ENCODE measurements around the gene GDF11. TPM values are rescaled to one million over a fixed set of nuclear protein-coding genes. Genes with fewer than 3 reads are reported as not detected.
A peak's percentile ranks its signal among the peaks of the same experiment; 100 is the strongest.

The GDF11 gene
- total RNA-seq, 2 experiments from 2014 or later: 4.4 to 6.6 TPM

DNA sequence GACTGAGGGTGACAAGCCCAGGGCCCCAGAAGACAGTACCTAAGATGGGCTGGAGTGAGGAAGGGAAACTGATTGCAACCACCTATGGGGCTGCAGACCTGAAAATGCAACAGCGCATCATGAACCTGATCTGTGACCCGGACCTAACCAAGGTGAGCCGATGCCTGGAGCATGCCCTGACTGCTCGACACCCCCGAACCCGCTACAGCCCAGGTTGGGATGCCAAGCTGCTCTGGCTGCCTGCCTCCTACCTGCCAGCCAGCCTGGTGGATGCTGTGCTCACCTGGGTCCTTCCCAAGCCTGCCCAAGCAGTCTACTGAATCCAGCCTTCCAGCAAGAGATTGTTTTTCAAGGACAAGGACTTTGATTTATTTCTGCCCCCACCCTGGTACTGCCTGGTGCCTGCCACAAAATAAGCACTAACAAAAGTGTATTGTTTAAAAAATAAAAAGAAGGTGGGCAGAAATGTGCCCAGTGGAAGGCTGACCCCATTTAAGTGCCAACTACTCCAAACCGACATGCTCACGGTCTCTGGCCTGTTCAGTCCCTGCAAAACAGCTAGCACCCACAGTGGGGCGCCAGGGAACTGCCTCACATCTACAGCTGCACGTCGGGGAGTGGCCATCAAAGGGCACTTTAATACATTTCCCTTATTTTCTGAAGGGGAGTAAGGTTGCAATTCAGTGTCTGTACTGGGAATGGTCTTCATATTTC, 18.5 kb upstream of the GDF11 start:
- Mint-ChIP-seq H3K4me3 (peak overlapping the region; percentile 80), H3K4me1 (ENCODE audit: low read depth) (peaks cover 33% of the 10 kb centered on the region), H3K9me3 (no peaks in the 10 kb centered on the region), H3K27me3 (no peaks in the 10 kb centered on the region), H3K36me3 (ENCODE audit: low read depth) (peaks cover 18% of the 10 kb centered on the region), H3K27ac (peak overlapping the region; percentile 34)
- Histone ChIP-seq H3K4me1 (ENCODE audit: insufficient read depth, low read length) (peaks cover 46% of the 10 kb centered on the region), H3K27me3 (ENCODE audit: control insufficient read depth in 1 of 2, insufficient read depth in 2 of 2, low read length in 2 of 2) (no peaks in the 10 kb centered on the region), H3K36me3 (ENCODE audit: insufficient read depth, low read length) (peaks cover 16% of the 10 kb centered on the region), H3K9me3 (ENCODE audit: control insufficient read depth in 1 of 2, insufficient read depth in 1 of 2, low read length in 2 of 2) (no peaks in the 10 kb centered on the region), H3K4me3 (ENCODE audit: low read length) (no peak overlapping the region), H3K27ac (ENCODE audit: low read depth in 1 of 2, low read length in 2 of 2) (peak overlapping the region in 1 of 2 donors; percentile 1)
- TF ChIP-seq, protein P1, sequence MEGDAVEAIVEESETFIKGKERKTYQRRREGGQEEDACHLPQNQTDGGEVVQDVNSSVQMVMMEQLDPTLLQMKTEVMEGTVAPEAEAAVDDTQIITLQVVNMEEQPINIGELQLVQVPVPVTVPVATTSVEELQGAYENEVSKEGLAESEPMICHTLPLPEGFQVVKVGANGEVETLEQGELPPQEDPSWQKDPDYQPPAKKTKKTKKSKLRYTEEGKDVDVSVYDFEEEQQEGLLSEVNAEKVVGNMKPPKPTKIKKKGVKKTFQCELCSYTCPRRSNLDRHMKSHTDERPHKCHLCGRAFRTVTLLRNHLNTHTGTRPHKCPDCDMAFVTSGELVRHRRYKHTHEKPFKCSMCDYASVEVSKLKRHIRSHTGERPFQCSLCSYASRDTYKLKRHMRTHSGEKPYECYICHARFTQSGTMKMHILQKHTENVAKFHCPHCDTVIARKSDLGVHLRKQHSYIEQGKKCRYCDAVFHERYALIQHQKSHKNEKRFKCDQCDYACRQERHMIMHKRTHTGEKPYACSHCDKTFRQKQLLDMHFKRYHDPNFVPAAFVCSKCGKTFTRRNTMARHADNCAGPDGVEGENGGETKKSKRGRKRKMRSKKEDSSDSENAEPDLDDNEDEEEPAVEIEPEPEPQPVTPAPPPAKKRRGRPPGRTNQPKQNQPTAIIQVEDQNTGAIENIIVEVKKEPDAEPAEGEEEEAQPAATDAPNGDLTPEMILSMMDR (IDR thresholded peaks at IDR 0.05): peak; percentile 66
- peak; percentile 55 to 82 (median 63) for DNase-seq
- ChIA-PET POLR2A (interaction anchor here (0.5 to 2.3 kb wide), 6 partner anchors 9 to 72 kb away, joined by 3 to 19 read pairs (median 4); partner anchors contain the start of gene BLOC1S1), CTCF (interaction anchor here (0.5 to 2.1 kb wide), 10 partner anchors 9 to 376 kb away, joined by 3 to 46 read pairs (median 4); partner anchors contain the start of gene BLOC1S1)
- ATAC-seq (ENCODE audit: poor library complexity): peak; percentile 73
- intact Hi-C loops (cut with DNase I, micrococcal nuclease): loop anchor here in 1 of 2 experiments (1.0 kb wide), 1 partner anchor 14 kb away; no protein-coding TSS in a partner anchor

DNA sequence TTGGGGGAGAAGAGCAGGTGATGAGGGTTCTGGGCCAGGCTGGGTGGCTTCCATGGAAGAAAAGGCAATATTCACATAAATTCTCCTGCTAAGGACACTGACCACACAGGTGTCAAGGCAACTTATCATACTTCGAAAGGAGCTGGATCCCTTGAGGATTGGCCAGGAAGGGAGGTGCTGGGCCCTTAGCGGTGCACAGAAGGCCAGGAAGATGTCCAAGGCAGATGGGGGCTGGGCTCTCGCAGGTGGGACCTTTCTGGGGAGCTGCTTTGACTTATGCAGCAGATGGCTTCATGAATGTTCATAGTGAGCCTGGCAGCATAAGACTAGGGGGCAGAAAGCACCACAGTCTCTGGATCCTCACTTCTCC, 18.0 kb upstream of the GDF11 start:
- POLR2A ChIA-PET: interaction anchor here (0.7 to 2.3 kb wide), 5 partner anchors 9 to 72 kb away, joined by 3 to 19 read pairs (median 4); partner anchors contain the start of gene BLOC1S1
- Histone ChIP-seq H3K4me3 (ENCODE audit: low read length) (no peak overlapping the region), H3K27me3 (ENCODE audit: control insufficient read depth in 1 of 2, insufficient read depth in 2 of 2, low read length in 2 of 2) (no peaks in the 10 kb centered on the region), H3K27ac (ENCODE audit: low read depth in 1 of 2, low read length in 2 of 2) (peak overlapping the region in 1 of 2 donors; percentile 1), H3K36me3 (ENCODE audit: insufficient read depth, low read length) (peaks cover 10% of the 10 kb centered on the region), H3K9me3 (ENCODE audit: control insufficient read depth in 1 of 2, insufficient read depth in 1 of 2, low read length in 2 of 2) (no peaks in the 10 kb centered on the region), H3K4me1 (ENCODE audit: insufficient read depth, low read length) (peaks cover 46% of the 10 kb centered on the region)
- CTCF ChIA-PET: interaction anchor here (0.5 to 2.1 kb wide), 10 partner anchors 8 to 376 kb away, joined by 3 to 46 read pairs (median 4); partner anchors contain the start of gene BLOC1S1
- no peak for DNase-seq
- H3K9me3 Mint-ChIP-seq: no peaks in the 10 kb centered on the region
- peaks cover 18% of the 10 kb centered on the region for H3K36me3 Mint-ChIP-seq (ENCODE audit: low read depth)
- H3K4me3 Mint-ChIP-seq: peak overlapping the region; percentile 80
- intact Hi-C loops (cut with DNase I, micrococcal nuclease): loop anchor here in 1 of 2 experiments (1.0 kb wide), 1 partner anchor 13 kb away; no protein-coding TSS in a partner anchor
- no peaks in the 10 kb centered on the region for H3K27me3 Mint-ChIP-seq
- TF ChIP-seq, protein P1 (IDR thresholded peaks at IDR 0.05): no peak
- peak overlapping the region; percentile 34 for H3K27ac Mint-ChIP-seq
- peaks cover 38% of the 10 kb centered on the region for H3K4me1 Mint-ChIP-seq (ENCODE audit: low read depth)
- ATAC-seq (ENCODE audit: poor library complexity): no peak

DNA sequence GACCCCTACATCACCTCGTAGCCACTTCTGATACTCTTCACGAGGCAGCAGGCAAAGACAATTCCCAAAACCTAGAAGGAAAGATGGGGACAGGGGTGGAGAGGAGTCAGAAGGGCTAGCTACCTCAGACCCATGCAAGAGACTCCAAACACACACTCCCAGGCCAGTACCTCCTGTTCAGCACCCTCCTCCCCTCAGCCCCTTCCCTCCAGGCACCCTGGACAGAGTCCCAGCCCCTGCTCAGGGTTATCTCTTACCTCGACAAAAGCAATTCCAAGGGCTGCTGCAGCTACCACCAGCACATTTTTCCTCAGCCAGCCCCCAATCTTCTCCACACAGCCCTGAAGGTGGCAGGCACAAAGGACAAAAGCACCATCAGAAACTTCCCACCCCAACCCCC, 17.4 kb upstream of the GDF11 start:
- H3K27ac Mint-ChIP-seq: peak overlapping the region; percentile 34

More for the DNA sequence above, 17.4 kb upstream of the GDF11 start:
- Histone ChIP-seq H3K27ac (ENCODE audit: low read depth in 1 of 2, low read length in 2 of 2) (no peak overlapping the region), H3K4me1 (ENCODE audit: insufficient read depth, low read length) (peaks cover 48% of the 10 kb centered on the region), H3K27me3 (ENCODE audit: control insufficient read depth in 1 of 2, insufficient read depth in 2 of 2, low read length in 2 of 2) (no peaks in the 10 kb centered on the region), H3K4me3 (ENCODE audit: low read length) (no peak overlapping the region), H3K36me3 (ENCODE audit: insufficient read depth, low read length) (peaks cover 7% of the 10 kb centered on the region), H3K9me3 (ENCODE audit: control insufficient read depth in 1 of 2, insufficient read depth in 1 of 2, low read length in 2 of 2) (no peaks in the 10 kb centered on the region)
- POLR2A ChIA-PET: interaction anchor here (1.4 kb wide), 1 partner anchor 11 kb away, joined by 3 read pairs; no protein-coding TSS in a partner anchor
- H3K27me3 Mint-ChIP-seq: no peaks in the 10 kb centered on the region
- H3K36me3 Mint-ChIP-seq (ENCODE audit: low read depth): peaks cover 11% of the 10 kb centered on the region
- DNase-seq: no peak
- no peak for ATAC-seq (ENCODE audit: poor library complexity)
- peaks cover 44% of the 10 kb centered on the region for H3K4me1 Mint-ChIP-seq (ENCODE audit: low read depth)
- CTCF ChIA-PET: interaction anchor here (1.1 to 2.1 kb wide), 3 partner anchors 12 to 210 kb away, joined by 4 to 46 read pairs (median 6); no protein-coding TSS in a partner anchor
- no peaks in the 10 kb centered on the region for H3K9me3 Mint-ChIP-seq
- TF ChIP-seq, protein P1 (IDR thresholded peaks at IDR 0.05): no peak
- intact Hi-C loops (cut with DNase I, micrococcal nuclease): no loop called here
- H3K4me3 Mint-ChIP-seq: peak overlapping the region; percentile 66

Measured in CD4-positive, alpha-beta T cell (primary cell).